Rectal smooth muscle tissue (tissue), 1 donor: ENCODE measurements around the gene POLR2A.
A peak's percentile ranks its signal among the peaks of the same experiment; 100 is the strongest.

Experiments
- H3K27ac ChIP-seq: one replicate; pipeline ENCODE4 v1.7.0; 2013; ENCODE audit warnings: low read depth, low read length, inconsistent platforms
- H3K27me3 ChIP-seq: one replicate; pipeline ENCODE4 v1.7.0; 2013; ENCODE audit warnings: low read length; ENCODE audit not compliant: control insufficient read depth, insufficient read depth
- H3K36me3 ChIP-seq: one replicate; pipeline ENCODE4 v1.7.0; 2013; ENCODE audit warnings: low read length; ENCODE audit not compliant: control insufficient read depth, insufficient read depth
- H3K4me1 ChIP-seq: one replicate; pipeline ENCODE4 v1.7.0; 2013; ENCODE audit warnings: low read length; ENCODE audit not compliant: control insufficient read depth, insufficient read depth
- H3K4me3 ChIP-seq: one replicate; pipeline ENCODE4 v1.7.0; 2013; ENCODE audit warnings: low read length
- H3K9ac ChIP-seq: one replicate; pipeline ENCODE4 v1.7.0; 2013; ENCODE audit warnings: low read length

Gene POLR2A

GRCh38 chr17:7538891-7539545 is 54.9 kb downstream of the POLR2A start:
- Histone ChIP-seq H3K27ac (no peak overlapping the region), H3K9ac (no peak overlapping the region), H3K4me1 (no peaks in the 10 kb centered on the region), H3K27me3 (no peaks in the 10 kb centered on the region), H3K4me3 (no peak overlapping the region), H3K36me3 (no peaks in the 10 kb centered on the region)

GRCh38 chr17:7541074-7541621 is 57.0 kb downstream of the POLR2A start:
- no peak overlapping the region for H3K4me3 ChIP-seq
- no peak overlapping the region for H3K9ac ChIP-seq
- no peak overlapping the region for H3K27ac ChIP-seq
- no peaks in the 10 kb centered on the region for H3K36me3 ChIP-seq
- H3K27me3 ChIP-seq: no peaks in the 10 kb centered on the region
- no peaks in the 10 kb centered on the region for H3K4me1 ChIP-seq

GRCh38 chr17:7544911-7545310 is 60.7 kb downstream of the POLR2A start:
- Histone ChIP-seq H3K27me3 (no peaks in the 10 kb centered on the region), H3K4me1 (peaks cover 7% of the 10 kb centered on the region), H3K27ac (no peak overlapping the region), H3K4me3 (no peak overlapping the region), H3K9ac (no peak overlapping the region), H3K36me3 (no peaks in the 10 kb centered on the region)

GRCh38 chr17:7548585-7549400 is 64.6 kb downstream of the POLR2A start, which contains the start of gene TNFSF12:
TSS of gene TNFSF12 (plus strand) at chr17:7549058. CDS start at chr17:7549154, 96 bp downstream.
- Histone ChIP-seq H3K4me1 (peaks cover 8% of the 10 kb centered on the region), H3K4me3 (peak within 1 kb of the TSS; percentile 96), H3K27ac (peak within 1 kb of the TSS; percentile 89), H3K36me3 (peaks cover 4% of the 10 kb centered on the region), H3K27me3 (no peaks in the 10 kb centered on the region), H3K9ac (peak within 1 kb of the TSS; percentile 87)
